Ecto neural progenitor cell (in vitro differentiated cells): Measurements from ENCODE around the gene PLOD3.

ENCODE experiments used
- DNase-seq: peaks from one replicate; pipeline ENCODE4 v3.0.0-alpha.2; 2018; ENCODE audit warnings: low spot score

Gene PLOD3

DNA sequence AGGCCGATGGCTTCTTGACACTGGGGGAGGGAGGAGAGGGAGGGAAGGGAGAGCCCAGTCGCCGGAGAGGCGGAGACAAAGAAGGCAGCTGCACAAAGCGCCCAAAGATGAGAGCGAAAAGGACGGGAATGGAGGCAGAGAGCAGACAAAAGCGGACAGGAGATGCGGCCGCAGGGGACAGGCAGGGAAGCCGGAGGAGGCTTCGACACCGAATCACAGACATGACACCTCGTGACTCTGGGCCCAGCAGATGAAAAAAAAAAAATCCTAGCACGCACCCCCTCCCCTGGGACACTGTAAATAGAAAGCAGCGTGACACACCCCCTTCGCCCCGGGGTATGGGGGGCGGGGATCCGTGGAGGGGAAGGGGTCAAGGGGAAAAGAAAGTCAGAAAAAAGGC is 38.3 kb downstream of the PLOD3 start:
- DNase-seq = no peak

- DNase-seq = no peak
Observed at GRCh38 chr7:101177644-101178043, 39.7 kb downstream of the PLOD3 start.

GRCh38 chr7:101175664-101176063 is 41.7 kb downstream of the PLOD3 start:
- DNase-seq = no peak

DNA sequence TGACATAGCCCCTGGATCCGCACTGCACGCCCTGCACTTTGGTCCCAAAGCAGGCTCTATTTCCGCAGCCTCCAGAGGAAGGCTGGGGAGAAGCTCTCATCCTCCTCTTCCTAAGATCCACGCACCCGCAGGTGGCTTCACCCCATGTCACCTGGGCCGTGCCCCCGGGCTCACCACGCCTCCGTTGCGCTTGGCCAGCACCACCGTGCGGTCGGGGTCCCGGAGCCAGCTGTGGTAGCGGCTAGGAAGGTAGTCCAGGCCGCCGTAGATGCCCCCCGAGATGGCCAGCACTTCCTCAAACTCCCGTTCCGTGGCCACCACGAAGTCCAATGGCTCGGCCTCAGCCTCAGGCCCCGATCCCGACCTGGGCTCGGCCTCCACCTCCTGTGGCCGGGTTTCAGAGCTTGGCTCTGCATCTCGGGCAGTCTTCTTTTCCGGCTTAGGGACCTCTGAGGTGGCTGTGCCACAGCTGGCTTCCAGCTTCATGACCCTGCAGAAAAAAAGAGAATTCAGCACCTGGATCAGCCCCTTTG is 43.0 kb downstream of the PLOD3 start:
- peak; percentile 56 for DNase-seq

DNA sequence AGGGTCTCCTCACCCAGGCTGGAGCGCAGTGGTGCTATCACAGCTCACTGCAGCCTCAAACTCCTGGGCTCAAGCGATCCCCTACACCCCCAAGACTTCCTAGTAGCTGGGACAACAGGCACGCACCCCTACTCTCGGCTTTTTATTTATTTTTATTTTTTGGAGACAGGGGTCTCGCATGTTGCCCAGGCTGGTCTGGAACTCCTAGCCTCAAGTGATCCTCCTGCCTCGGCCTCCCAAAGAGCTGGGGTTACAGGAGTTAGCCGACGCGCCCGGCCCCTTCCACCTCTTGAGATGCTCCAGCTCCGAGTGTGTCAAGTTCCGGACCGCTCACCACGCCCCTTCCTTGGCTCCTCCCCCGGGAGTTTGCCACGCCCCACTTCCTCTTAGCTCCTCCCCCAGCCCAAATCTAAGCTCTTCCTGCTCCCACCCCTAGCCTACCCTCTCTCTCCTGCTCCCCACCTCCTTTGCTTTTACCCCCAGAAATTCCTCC is 43.6 kb downstream of the PLOD3 start:
- DNase-seq = peak; percentile 80

DNA sequence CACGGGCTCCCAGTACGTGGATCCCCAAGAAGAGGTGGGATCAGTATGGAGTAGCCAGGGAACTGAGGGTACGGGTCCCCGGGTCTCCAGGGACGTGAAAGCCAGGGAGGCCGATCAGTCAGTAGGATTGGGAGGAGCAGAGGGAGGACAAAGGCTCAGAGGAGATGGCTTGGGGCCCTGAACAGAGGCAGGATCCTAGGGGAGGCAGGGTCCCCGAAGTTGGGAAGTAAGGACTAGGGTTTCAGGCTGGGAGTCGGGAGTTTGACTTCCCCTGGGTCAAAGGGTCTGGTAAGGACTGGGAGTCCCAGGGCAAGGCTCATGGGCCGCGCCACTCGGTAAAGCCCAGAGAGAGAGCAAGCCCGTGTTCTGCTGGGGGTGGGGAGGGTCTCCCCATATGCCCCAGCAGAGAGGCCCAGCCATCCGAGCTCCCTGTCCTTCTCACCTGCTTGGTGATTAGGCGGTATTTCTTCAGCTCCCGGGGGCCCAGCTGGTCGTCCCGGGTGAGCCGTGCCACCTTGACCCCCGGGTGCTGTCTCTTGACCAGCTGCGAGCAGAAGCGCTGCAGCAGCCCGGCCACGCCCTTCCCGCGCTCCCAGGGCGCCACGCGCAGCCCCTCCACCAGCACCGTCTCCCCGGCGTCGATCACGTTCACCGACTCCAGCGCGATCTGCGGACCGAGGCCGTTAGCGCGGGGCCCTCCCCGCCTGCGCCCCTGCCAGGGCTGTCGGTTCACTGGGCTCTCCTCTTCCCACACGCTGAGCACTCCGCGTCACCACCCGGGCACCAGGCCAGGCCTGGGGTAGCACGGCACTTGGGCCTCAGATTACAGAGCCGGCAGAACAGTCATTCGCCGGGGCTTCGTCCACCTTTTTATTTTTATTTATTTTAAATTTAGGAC is 44.3 kb downstream of the PLOD3 start:
- no peak for DNase-seq

DNA sequence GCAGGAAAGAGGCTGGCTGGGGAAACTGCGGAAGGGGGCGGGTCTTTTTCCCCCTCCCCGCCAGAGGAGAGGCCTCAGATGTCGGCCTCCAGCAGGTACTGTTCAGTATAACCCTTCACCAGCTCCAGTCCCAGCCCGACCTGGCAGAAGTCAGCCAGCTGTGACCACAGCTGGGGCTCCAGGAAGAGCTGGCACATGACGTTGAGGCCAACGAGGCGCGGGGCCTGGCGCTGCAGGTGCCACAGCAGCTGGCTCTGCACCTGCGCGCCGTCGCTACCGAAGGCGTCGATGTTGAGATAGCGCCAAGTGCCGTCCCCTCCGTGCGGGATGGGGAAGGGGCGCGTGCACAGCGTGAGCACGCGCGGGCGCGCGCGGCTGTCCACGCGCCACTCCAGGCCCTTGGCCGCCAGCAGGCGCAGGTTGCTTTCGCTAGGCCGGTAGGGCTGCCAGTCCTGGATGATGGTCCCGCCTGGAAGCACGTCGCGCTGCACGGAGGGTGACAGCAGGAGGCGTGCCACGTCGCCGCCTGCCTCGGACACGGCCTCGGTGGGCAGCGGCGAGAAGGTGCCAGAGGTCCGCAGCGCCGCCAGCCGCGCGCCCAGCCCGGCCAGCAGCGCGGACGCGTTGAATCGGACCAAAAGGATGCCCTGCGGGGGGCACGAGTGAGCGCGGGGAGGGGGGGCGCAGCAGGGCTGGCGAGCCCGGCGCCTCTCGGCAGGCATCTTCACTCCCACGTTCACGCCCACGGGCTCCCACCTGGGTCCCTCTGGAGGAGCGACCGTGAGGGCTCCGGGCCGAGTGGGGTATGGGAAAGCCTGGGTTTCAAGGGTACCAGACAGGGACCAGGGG is 45.2 kb downstream of the PLOD3 start:
- DNase-seq = peak; percentile 55

- DNase-seq = no peak
Observed at GRCh38 chr7:101171442-101171837, 45.9 kb downstream of the PLOD3 start.

- no peak for DNase-seq
Observed at GRCh38 chr7:101170617-101171441, 46.6 kb downstream of the PLOD3 start.

GRCh38 chr7:101169838-101170551 is 47.4 kb downstream of the PLOD3 start:
- DNase-seq = peak; percentile 90

DNA sequence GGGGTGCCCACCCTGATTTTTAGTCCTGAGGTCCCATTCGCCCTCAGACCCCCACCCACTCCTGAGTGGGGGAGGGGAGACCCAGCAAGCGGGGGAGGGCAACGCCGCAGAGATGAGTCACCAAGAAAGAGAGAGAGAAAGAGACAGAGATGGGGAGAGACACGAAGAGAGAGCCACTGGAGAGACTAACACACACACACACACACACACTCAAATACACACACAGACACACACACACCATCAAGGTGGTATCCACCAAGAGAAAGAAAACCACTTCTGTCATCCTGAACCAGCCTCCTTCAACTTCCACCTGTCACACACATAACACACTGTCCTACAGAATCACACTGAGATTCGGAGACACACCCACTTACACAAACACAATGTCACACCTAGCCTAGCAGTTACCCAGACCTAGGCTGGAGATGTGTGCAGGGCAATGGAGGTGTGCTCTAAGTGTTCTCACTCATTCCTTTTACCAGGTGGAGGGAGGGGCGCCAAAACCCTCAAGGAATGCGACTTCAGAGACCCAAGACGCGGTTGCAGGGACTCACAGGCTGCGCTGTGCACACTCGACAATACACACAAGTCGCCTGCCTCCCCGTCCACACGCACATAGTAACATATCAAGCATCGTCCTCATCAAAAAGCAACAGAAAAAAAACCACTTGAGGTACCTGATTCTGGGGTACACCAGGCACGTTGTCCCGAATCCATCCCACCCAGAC is 48.1 kb downstream of the PLOD3 start:
- no peak for DNase-seq

DNA sequence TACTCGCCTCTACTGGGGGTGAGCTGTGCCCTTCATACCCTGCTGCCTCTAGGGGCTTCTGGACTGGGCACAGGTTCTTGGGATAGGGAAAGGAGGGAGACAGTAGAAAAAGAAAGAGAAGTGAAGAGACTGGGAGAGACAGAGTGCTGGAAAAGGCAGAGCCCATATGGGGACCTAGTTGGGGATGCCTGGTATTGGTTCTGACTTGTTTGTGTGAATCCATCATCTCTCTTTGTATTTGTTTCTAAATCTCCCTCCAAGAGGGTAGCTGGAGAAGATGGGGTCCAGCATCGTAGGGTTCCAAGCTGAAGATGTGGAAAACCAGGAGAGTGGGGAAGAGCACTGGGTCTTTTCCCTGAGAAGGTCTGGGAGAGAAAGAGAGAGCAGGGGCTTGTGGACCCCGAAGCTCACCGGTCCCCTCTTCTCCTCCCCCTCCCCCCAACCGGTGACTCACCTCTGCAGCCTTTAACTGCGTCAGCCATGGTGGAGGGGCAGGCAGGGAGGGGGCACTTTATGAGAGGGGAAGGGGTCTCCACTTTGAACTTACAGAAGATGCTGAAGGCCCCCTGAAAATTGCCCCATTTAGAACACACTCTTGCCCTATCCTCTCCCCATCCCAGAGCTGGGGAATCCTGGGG is 48.9 kb downstream of the PLOD3 start:
- DNase-seq = no peak

DNA sequence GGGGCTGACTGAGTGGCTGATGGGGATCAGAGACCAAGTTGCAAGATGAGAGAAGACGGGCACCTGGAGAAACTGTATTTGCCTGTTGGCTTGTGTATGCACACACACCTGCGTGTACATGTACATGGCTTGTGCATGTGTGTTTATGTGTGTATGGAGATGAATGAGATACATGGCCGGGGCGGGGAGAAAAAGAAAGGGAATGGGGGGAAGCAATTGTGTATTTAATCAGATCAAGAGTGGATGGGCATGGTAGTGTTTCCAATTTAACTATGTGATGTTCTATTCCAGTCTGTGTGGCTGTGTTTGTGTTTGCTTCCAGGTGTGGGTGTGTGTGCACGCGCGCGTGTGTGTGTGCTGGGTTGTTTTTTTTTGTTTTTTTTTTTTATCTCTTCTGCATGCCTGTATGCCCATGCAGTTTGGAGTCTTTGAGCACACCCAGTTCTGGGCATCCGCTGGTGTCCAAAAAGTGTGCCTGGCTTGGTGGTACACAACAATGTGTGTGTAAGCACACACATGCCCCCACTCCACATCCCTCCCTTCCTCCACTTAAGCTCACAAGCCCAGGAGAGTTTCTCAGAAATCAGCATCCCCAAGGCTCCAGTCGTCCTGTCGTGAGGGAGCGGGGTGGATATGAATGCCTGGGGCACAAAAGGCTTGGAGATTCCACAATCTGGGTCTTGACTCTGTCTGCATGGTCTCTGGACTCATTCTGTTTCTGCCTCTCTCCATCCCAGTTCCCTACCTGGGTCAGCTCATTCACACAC is 49.6 kb downstream of the PLOD3 start:
- no peak for DNase-seq

- peak; percentile 56 for DNase-seq
Observed at GRCh38 chr7:101166909-101167644, 50.3 kb downstream of the PLOD3 start.

- no peak for DNase-seq
Observed at GRCh38 chr7:101166648-101166908, 50.8 kb downstream of the PLOD3 start.

DNA sequence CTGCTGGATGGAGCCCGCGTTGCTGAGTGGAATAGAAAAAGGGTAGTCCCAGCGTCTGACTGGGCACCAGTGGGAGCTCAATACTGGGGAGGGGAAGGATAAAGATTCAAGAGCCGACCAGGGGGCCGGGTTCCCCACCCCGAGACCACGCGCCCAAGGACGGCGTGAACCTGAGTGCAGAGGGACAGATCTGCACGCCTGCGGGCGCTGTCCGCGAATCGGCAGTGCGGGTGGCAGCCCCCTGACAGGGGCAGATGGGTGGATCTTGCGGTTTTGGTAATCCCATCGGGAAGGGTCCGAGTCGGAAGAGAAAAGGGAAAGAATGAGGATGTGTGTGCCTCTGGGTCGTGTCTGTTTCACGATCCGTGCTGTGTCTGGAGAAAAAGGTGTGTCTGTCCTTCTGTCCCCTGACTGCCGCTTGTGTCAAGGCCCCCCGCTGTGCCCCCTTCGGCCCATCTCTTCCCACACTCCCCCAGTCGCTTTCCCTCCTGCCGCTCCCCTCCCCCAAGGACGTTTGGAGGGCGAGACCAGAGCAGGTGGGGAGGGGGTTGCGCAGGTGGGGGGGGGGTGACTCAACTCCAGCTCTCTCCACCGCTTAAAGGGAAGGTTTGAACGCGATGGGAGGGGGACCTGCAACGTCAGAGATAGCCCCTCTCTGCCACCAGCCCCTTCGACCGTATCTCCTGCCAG is 51.3 kb downstream of the PLOD3 start:
- DNase-seq = no peak

DNA sequence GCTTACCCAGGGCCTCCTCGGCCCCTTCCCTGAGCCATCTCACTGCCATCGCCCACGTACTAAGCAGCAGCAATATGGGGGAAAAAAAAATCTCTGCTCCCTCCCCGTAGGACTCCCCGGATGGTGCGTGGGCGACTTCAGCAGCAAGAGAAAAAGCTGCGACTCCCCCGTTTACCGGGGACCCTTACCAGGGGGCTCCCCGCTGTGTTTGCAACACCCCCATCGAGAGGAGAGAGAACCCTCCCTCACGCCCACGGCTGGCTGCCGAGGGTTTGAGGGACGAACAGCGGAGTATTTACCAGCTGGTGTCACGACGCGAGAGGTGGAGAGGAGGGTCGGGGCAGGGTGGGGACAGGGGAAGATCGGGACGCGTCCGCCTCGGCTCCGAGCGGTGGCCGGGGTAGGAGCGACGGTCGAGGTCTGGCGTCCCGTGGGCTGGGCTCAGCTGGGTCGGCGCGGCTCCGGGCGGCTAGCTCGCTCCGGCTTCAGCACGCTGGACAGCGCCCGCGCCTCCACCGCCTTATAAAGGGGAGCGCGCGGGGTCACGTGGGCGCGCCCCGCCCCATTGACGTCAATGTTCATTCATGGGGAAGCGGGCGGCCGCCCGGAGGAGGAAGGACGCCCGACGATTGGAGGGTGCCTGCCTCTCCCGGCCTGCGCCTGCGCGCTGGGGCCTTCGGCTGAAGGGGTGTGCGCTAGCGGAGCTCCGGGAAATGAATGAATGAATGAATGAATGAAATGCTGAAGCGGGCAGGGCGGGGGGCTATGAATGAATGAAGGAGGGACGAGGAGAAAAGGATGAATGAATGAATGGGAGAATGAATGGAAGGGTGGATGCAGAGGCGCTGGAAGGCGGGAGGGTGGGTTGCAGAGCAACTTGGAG is 52.1 kb downstream of the PLOD3 start, which contains the start of gene VGF:
Gene VGF (minus strand): TSS at position 495 of the 883 bp plus-strand sequence. CDS start 726 bp downstream, outside the sequence.
- peak; percentile 97 for DNase-seq
